IPS DF 6.9 (cell line): Measurements from ENCODE around the gene TNFAIP8L1.
A peak's percentile ranks its signal among the peaks of the same experiment; 100 is the strongest.
"Not testable (repeated sequence)": the region's sequence is repeated elsewhere in the genome, so short reads cannot be mapped to it uniquely, and the experiment has no call there.

Experiments used
- DNase-seq: peaks from one replicate; pipeline ENCODE4 v3.0.0-alpha.2; 2013; ENCODE audit warnings: low read depth, low spot score
- H3K27ac ChIP-seq: one replicate; pipeline ENCODE4 v1.5.1; 2013; ENCODE audit warnings: low read length, control low read depth
- H3K27me3 ChIP-seq: 2 replicates; pipeline ENCODE4 v1.6.1; 2013; ENCODE audit warnings: mild to moderate bottlenecking, low read length; ENCODE audit not compliant: control insufficient read depth, insufficient read depth
- H3K36me3 ChIP-seq: 2 replicates; pipeline ENCODE4 v1.6.1; 2013; ENCODE audit warnings: low read length; ENCODE audit not compliant: control insufficient read depth, insufficient read depth
- H3K4me1 ChIP-seq: 2 replicates; pipeline ENCODE4 v1.6.1; 2013; ENCODE audit warnings: low read length; ENCODE audit not compliant: control insufficient read depth, insufficient read depth
- H3K4me3 ChIP-seq: 2 replicates; pipeline ENCODE4 v1.5.1; 2013; ENCODE audit warnings: mild to moderate bottlenecking, low read length
- H3K9me3 ChIP-seq: 2 replicates; pipeline ENCODE4 v1.6.1; 2013; ENCODE audit warnings: low read length, inconsistent platforms; ENCODE audit not compliant: control insufficient read depth, insufficient read depth
- WGBS: extraction: QIAGEN DNeasy Blood & Tissue Kit; methylation state at CpG from one replicate; pipeline ENCODE4 v1.1.7; 2013; ENCODE audit warnings: mixed read lengths, missing lambda C conversion rate; ENCODE audit not compliant: insufficient read length, insufficient coverage; 5-methylcytosine and 5-hydroxymethylcytosine counted together

TNFAIP8L1 gene

DNA sequence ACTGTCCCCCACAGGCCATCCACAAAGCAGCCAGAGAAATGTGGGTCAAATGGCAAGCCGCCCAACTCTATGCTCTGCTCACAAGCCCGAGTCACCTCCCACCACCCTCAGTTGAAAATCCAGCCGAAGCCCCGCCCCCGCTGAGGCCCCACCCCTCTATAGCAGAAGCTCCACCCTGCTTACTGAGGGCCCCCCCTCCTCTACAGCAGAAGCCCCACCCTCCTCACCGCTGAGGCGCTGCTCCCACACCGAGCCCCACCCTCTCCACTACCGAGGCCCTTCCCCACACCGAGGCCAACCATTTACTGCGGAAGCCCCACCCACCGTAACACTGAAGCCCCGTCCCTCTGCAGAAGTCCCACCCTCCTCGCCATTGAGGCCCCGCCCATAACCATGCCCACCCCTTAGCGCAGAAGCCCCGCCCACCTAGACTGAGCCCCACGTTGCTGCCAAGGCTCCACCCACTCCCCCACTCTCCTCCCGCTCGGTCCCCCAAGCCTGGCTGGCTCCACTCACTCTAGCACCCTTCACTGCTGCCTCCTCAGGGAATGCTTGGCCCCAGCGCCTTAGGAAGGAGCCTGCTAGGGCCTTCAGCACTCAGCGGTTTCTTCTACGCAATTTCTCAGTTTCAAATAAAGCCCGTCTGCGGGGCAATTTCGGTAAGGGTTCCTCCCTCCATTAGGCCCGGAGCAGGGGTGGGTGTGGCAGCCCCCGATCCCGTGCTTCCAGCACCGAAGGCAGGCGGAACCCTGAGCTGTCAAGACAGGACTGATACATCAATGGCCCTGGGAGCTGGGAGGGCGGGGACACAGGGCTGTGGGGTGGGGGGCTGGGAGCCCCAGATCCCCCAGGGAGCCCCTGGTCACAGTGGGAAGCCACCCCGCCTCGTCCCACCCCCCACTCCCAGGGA lies 39.8 kb downstream of the TNFAIP8L1 start:
- Histone ChIP-seq H3K27me3 (no peaks in the 10 kb centered on the region), H3K9me3 (no peaks in the 10 kb centered on the region), H3K4me1 (peaks cover 6% of the 10 kb centered on the region), H3K4me3 (no peak overlapping the region), H3K27ac (no peak overlapping the region), H3K36me3 (peaks cover 15% of the 10 kb centered on the region)
- peak; percentile 82 for DNase-seq
- no CpG with 5 or more reads among the region's 34 CpGs for WGBS

GRCh38 chr19:4680021-4680420 lies 40.7 kb downstream of the TNFAIP8L1 start:
- not testable (repeated sequence) for H3K27ac ChIP-seq, H3K27me3 ChIP-seq, H3K4me3 ChIP-seq, H3K9me3 ChIP-seq, DNase-seq, H3K4me1 ChIP-seq
- no CpG with 5 or more reads among the region's 7 CpGs for WGBS
- peaks cover 22% of the 10 kb centered on the region for H3K36me3 ChIP-seq

DNA sequence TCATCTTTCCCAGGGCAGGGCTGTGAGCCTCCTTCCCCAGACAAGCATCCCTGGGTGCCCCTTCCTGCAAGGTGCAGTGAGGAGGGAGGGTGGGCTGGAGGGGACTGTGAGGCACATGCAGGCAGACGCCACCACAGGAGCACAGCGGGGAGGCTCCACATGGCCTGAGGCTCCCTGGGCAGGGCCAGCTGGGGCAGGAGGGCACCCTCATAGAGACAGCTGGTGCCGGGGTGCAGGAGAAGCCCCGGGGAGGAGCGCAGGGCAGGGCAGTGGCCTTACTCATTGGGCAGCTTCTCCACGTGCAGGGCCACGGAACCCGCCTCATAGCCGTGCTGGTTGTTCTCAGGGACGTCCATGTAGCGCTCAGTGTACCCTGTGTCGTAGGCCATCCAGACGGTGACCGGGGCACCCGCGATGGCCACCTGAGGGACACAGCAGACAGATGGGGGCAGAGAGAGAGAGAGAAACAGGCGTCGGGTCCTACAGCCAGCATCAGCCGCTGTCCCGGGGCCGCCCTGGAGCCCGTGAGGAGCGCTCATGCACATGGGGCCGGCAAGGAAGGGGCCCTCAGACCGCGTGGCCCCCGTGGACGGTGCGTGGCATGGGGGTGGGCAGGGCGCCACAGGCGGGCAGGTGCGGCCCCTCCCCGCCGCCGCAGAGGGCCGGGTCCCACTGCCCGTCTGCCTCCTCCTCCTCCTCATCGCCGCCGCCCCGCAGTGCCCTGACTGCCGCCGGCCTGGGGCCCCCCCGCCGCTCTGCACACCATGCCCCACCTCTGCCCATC lies 43.3 kb downstream of the TNFAIP8L1 start:
- no peaks in the 10 kb centered on the region for H3K27me3 ChIP-seq
- H3K9me3 ChIP-seq = no peaks in the 10 kb centered on the region
- H3K4me1 ChIP-seq = peaks cover 4% of the 10 kb centered on the region; the same call in 1 of the 2 replicates
- H3K4me3 ChIP-seq = no peak overlapping the region
- DNase-seq = no peak
- H3K36me3 ChIP-seq = peaks cover 24% of the 10 kb centered on the region
- H3K27ac ChIP-seq = no peak overlapping the region
- no CpG with 5 or more reads among the region's 45 CpGs for WGBS

GRCh38 chr19:4684312-4685095 lies 45.2 kb downstream of the TNFAIP8L1 start:
- H3K36me3 ChIP-seq = peaks cover 38% of the 10 kb centered on the region
- H3K4me3 ChIP-seq = no peak overlapping the region
- no peak overlapping the region for H3K27ac ChIP-seq
- H3K9me3 ChIP-seq = no peaks in the 10 kb centered on the region
- WGBS = no CpG with 5 or more reads among the region's 28 CpGs
- no peak for DNase-seq
- H3K27me3 ChIP-seq = no peaks in the 10 kb centered on the region
- no peaks in the 10 kb centered on the region for H3K4me1 ChIP-seq

DNA sequence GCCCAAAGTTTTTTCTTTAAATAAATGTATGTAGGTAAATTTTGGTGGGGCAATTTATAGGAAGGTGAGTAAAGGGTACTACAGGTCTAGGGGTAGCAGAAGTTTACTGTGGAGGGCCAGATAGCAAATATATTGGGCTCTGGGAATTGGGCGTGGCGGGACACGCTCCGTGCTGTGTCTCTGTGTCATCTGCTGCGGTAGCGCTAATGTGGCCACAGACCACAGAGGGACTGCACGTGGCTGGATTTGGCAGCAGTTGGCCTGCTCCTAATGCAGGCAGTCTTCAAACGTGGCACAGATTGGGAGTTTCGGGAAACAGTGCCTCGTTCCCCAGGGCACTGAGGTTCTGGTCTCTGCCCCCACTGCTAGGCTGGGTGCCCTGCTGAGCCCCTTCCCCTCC lies 47.4 kb downstream of the TNFAIP8L1 start:
- Histone ChIP-seq H3K27ac (no peak overlapping the region), H3K9me3 (no peaks in the 10 kb centered on the region), H3K36me3 (peaks cover 55% of the 10 kb centered on the region), H3K4me1 (no peaks in the 10 kb centered on the region), H3K4me3 (no peak overlapping the region), H3K27me3 (no peaks in the 10 kb centered on the region)
- DNase-seq = no peak
- no CpG with 5 or more reads among the region's 10 CpGs for WGBS

- Histone ChIP-seq H3K9me3 (no peaks in the 10 kb centered on the region), H3K27me3 (no peaks in the 10 kb centered on the region), H3K4me1 (no peaks in the 10 kb centered on the region), H3K4me3 (no peak overlapping the region), H3K36me3 (peaks cover 54% of the 10 kb centered on the region), H3K27ac (no peak overlapping the region)
- no CpG with 5 or more reads among the region's 11 CpGs for WGBS
- DNase-seq = no peak
These were observed 48.1 kb downstream of the TNFAIP8L1 start for GRCh38 chr19:4687396-4687795.

DNA sequence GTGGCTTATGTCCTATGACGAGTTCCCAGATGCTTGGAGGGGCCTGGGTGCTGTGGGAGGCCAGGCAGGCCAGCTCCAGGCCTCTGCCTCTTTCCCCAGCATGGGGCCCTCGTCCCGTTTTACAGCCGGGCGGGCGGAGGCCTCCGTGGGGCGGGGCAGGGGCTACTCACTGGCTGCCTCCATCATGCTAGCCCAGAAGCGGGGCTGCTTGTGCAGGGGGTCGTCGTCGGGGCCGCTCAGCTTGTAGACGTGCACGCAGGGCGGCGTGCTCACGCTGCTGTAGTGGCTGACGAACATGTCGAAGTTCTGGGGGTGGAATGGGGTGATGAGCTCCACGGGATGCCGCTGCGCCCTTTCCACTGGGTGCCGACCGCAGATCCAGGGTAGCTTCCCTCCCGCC lies 49.3 kb downstream of the TNFAIP8L1 start:
- WGBS = no CpG with 5 or more reads among the region's 26 CpGs
- Histone ChIP-seq H3K36me3 (peaks cover 59% of the 10 kb centered on the region), H3K27ac (no peak overlapping the region), H3K4me3 (no peak overlapping the region), H3K27me3 (no peaks in the 10 kb centered on the region), H3K9me3 (no peaks in the 10 kb centered on the region), H3K4me1 (no peaks in the 10 kb centered on the region)
- DNase-seq = no peak

DNA sequence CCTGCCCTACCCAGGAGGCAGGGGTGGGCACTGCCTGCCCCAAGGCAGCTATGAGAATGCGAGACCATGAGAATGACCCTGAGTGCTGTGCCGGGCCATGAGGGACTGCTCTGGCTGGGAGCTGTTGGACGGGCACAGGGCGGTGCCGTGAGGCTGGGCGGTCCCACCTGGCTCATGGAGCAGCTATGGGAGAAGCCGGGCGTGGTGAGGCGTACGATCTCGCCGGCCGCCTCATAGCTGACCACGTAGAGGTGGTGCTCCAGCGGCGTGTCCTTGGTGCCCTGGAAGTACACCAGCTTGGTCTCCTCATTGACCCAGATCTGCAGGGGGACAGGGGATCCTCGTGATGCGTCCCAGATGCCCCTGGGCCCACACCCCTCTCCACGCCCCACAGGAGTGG lies 50.1 kb downstream of the TNFAIP8L1 start:
- peaks cover 60% of the 10 kb centered on the region for H3K36me3 ChIP-seq

GRCh38 chr19:4690361-4690760 lies 51.0 kb downstream of the TNFAIP8L1 start:
- Histone ChIP-seq H3K4me1 (no peaks in the 10 kb centered on the region), H3K27ac (no peak overlapping the region), H3K4me3 (no peak overlapping the region), H3K36me3 (peaks cover 59% of the 10 kb centered on the region), H3K9me3 (no peaks in the 10 kb centered on the region), H3K27me3 (no peaks in the 10 kb centered on the region)
- WGBS = 100% methylated on average over 1 of the region's 13 CpGs
- DNase-seq = no peak

More for the DNA sequence above, 50.1 kb downstream of the TNFAIP8L1 start:
- no peaks in the 10 kb centered on the region for H3K9me3 ChIP-seq
- H3K27ac ChIP-seq = no peak overlapping the region
- no CpG with 5 or more reads among the region's 19 CpGs for WGBS
- DNase-seq = no peak
- H3K27me3 ChIP-seq = no peaks in the 10 kb centered on the region
- no peaks in the 10 kb centered on the region for H3K4me1 ChIP-seq
- no peak overlapping the region for H3K4me3 ChIP-seq

GRCh38 chr19:4691373-4691772 lies 52.1 kb downstream of the TNFAIP8L1 start:
- DNase-seq = no peak
- peaks cover 57% of the 10 kb centered on the region for H3K36me3 ChIP-seq
- no peak overlapping the region for H3K27ac ChIP-seq
- no CpG with 5 or more reads among the region's 9 CpGs for WGBS
- no peak overlapping the region for H3K4me3 ChIP-seq
- no peaks in the 10 kb centered on the region for H3K4me1 ChIP-seq
- no peaks in the 10 kb centered on the region for H3K9me3 ChIP-seq
- no peaks in the 10 kb centered on the region for H3K27me3 ChIP-seq
